Epidermal melanocyte (primary cell): Measurements from ENCODE around the gene PLD1.
"Not testable (repeated sequence)": the region's sequence is repeated elsewhere in the genome, so short reads cannot be mapped to it uniquely, and the experiment has no call there.

Source experiments
- DNase-seq: peaks from one replicate; pipeline ENCODE4 v3.0.0; 2011; ENCODE audit warnings: low spot score; ENCODE audit not compliant: insufficient read length

PLD1 gene, protein sequence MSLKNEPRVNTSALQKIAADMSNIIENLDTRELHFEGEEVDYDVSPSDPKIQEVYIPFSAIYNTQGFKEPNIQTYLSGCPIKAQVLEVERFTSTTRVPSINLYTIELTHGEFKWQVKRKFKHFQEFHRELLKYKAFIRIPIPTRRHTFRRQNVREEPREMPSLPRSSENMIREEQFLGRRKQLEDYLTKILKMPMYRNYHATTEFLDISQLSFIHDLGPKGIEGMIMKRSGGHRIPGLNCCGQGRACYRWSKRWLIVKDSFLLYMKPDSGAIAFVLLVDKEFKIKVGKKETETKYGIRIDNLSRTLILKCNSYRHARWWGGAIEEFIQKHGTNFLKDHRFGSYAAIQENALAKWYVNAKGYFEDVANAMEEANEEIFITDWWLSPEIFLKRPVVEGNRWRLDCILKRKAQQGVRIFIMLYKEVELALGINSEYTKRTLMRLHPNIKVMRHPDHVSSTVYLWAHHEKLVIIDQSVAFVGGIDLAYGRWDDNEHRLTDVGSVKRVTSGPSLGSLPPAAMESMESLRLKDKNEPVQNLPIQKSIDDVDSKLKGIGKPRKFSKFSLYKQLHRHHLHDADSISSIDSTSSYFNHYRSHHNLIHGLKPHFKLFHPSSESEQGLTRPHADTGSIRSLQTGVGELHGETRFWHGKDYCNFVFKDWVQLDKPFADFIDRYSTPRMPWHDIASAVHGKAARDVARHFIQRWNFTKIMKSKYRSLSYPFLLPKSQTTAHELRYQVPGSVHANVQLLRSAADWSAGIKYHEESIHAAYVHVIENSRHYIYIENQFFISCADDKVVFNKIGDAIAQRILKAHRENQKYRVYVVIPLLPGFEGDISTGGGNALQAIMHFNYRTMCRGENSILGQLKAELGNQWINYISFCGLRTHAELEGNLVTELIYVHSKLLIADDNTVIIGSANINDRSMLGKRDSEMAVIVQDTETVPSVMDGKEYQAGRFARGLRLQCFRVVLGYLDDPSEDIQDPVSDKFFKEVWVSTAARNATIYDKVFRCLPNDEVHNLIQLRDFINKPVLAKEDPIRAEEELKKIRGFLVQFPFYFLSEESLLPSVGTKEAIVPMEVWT

DNA sequence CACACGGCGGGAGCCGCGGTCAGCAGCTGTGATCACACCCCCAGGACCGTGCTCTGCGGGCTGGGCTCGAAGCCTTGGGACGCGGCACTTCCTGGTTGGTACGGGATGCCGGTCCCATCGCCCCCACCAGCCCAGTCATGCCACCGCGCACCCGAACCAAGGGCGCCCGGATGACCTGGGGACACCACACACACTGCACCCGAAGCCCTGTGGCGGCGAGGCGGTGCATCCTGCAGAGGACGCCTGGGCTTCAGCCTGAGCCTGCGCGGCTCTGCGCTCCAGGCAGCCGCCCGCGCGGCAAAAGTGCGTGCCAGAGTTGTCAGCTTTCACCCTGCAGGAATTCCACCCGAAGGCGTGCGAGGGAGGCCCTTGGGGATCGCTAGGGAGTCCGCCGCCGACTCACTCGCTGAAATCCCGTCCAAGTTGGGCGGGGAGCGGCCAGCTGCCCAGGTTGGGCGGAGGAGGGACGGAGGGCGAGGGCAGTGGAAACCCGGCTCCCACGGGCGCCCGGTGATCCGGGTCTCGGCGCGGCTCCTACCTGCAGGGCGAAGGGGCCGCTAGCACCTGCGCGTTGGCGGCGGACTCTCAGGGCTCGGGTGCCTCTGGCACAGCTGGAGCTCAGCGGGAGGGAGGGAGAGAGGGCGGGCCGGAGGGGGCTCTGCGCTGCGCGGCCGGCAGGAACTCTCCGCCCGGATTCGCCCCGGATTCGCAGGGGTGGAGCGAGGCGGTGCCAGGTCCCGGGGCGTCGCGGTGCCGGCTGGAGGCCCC lies at the start of gene PLD1:
TSS of gene PLD1 (minus strand) at position 623 of the 768 bp plus-strand sequence. CDS start 72,432 bp downstream, outside the sequence.
- peak; percentile 71 for DNase-seq

DNA sequence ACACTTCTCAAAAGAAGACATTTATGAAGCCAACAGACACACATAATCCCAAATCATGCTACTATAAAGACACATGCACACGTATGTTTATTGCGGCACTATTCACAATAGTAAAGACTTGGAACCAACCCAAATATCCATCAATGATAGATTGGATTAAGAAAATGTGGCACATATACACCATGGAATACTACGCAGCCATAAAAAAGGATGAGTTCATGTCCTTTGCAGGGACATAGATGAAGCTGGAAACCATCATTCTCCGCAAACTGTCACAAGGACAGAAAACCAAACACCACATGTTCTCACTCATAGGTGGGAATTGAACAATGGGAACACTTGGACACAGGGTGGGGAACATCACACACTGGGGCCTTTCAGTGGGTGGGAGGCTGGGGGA lies 48.5 kb upstream of the PLD1 start:
- not testable (repeated sequence) for DNase-seq

DNA sequence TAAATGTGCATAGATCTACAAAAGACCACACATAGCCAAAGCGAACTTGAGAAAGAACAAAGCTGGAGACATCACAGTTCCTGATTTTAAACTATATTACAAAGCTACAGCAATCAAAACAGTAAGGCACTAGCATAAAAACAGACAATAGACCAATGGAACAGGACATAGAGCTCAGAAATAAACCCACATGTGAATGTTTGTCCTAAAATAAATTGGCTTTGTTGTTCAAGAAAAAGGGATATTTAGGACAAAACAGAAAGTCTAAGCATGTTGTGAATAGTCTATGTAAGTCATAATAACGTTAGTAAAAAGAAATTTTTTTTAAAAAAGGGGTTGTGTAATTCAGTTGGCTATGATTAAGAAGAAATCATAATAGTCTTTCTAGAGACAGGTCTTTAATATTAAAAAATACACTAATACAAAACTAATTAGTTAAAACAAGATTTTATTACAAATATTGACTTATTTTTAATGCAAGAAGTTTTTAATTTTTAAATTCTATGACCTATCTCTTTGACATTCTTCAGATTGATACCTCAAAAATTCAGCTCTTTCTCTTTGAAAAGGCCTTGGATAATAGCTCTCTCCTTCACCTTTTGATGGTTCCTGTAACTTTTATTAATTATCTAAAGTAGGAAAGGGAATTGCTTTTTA lies 44.5 kb upstream of the PLD1 start:
- DNase-seq = no peak

DNA sequence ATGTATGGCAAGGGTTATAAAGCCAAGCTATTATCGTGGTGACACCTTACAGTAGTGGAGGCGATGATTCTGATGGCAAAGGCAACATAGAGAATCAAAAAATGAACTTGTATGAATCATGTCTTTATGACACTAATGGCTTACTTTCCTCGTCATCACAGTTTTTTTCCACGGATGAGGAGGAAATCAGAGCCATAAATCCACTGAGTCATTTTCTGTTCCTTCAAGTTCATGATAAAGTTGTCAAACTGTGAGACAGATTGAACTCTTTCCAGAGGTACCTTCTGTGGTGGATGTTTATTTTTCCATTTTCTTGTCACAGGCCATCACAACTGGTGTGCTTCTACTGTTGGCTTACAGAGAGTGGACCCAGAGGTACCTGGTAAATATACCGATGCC lies 41.4 kb upstream of the PLD1 start:
- no peak for DNase-seq

DNA sequence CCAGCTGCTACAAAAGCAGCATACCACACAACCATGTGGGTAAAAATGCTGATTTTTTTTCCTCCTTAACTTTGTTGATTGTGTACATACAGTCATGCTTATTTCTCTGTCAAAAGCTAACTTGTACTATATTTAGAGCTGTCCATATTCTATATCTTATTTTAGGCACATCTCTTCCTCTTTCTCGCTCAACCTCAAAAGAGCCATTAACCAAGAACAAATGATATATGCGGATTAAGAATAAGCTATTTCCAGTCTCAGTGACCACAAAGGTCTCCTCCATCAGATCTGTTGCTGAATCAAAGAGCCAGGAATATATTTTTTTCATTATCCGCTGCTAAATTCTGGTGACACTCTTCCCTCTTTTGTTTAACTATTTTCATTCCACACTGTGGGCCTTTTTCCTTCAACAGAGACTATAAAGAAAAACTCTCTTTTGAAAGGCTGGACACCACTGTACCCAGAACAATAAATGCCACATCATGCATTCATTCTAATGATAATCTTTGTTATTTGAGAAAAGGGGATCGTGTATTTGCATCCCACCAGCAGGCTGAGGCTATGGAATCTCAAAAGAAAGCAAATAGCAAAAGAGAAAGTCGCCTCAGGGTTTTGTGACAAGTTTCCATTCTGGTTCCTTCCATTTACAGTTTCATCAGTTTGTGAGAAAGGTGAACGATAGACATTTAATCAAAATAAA lies 40.8 kb upstream of the PLD1 start:
- DNase-seq = no peak

DNA sequence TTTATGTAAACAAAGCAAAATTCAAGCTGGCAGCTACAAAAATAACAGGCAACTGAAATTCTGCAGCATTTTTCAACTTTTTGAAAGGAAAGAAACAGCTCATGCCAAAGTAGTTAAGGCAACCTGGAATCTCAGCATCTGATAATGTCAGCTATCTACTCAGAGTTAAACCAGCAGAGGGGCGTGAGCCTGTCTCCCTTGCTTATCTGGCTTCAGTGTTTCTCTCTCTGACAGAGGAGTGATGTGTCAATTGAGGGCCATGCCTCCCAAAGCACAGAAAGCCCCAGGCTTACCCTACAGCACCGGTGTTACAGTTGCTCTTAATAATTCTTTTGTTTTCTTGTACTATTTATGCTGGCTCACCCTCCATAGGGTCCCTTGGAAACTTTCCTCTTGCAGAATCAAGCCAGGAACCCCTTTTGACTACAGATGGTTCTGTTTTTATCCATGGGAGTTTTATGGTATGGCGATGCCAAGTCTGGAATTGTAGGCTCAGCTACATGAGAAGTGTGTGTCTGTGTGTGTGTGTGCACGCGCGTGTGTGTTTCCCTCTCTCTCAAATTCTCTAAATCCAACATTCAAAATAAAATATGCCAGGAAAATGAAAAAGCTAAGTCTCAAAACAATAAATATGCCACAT lies 40.2 kb upstream of the PLD1 start:
- no peak for DNase-seq

DNA sequence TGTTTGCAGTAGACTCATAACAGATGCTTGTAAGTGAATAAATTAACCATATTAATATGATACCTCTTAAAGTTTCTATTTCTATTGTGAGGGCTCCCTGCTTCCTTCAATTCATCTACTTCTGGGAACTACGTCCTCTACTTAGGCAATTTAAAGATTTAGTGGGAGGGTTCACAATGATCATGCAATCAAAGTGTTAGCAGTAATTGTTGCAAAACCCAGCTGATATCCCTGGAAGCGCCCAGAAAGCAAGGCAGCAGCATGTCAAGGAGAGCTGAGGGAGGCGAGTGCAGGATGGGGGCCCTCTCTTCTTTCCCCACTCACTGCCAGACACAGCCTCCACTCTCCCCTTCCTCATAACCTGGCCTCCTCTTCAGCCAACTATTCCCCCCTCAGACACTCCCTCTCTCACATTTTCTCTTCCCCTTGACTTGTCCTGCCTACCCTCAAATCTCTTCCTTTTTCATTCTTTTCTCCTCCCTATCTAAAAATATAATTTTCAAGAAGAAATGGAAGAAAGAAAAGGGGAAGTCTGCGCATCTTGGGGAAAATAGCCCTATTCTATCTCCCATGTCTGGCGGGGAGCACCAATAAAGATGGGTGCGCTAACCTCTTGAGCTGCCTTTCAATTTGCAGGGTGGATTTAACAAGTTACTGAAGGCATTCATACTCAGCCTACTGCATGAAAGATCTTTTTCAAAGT lies 39.5 kb upstream of the PLD1 start:
- DNase-seq = no peak

DNA sequence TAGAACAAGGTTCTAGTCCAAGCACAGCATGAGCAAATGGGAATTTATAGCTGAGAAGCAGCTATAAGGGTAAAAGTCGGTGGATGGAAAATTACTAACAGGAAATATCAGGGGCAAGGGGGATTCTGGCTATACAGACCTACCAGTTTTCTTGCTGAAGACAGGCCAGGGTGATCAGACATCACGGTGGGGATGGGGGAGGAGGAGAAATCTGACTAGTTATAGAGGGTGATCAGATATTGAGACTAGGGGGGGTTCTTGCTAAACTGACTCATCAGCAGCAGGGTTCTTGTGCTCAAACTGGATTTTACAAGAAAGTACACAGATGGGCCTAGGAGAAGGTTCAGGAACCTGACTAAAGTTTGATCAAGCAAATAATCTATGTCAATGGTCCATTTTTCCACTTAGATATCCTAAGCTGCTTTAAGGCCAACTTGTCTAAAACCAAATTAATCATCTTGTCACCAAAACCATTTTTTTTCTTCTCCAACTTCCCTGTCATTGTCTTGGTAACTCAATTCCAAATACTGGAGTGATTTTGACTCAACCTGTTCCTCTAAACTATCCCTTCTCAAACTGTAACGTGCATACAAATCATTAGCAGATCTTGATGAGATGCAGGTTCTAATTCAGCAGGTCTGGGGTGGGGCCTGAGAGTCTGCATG lies 37.4 kb upstream of the PLD1 start:
- DNase-seq = no peak

DNA sequence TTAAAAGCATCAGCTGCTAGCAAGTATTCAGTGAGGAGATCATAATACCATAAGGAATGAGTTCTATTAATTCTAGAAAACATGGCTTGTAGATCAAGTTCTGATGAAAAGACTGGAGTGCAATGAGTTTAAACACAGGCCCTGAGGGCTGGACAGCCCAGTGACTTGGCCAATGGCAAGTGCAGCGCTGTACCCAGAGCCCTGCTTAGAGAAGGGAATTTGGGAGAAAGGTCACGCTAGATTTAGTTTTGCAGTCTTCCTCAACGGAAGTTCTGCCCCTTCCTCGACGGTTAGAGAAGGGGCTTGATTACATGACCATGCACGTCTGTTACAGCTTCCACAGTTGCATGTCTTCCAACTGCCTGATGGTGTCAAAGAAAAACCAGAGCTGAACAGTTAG lies 36.9 kb upstream of the PLD1 start:
- no peak for DNase-seq

DNA sequence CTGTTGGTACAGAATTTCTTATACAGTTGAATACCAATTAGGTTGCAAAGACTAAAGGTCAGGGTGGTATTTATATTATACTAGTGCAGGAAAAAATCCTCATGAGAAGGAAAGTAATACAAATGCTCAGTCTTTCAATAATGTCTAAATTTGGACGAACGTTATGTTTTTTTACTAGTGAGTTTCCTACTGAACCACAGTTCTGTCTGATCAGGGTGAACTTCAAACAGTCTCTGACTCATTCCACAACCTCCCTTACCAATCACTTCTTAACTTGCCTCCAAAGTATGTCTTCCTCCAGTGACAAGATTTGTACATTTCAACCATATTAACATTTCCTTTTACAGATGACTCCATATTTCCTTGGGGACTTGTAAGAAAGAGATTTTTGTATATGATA lies 36.3 kb upstream of the PLD1 start:
- DNase-seq = no peak

DNA sequence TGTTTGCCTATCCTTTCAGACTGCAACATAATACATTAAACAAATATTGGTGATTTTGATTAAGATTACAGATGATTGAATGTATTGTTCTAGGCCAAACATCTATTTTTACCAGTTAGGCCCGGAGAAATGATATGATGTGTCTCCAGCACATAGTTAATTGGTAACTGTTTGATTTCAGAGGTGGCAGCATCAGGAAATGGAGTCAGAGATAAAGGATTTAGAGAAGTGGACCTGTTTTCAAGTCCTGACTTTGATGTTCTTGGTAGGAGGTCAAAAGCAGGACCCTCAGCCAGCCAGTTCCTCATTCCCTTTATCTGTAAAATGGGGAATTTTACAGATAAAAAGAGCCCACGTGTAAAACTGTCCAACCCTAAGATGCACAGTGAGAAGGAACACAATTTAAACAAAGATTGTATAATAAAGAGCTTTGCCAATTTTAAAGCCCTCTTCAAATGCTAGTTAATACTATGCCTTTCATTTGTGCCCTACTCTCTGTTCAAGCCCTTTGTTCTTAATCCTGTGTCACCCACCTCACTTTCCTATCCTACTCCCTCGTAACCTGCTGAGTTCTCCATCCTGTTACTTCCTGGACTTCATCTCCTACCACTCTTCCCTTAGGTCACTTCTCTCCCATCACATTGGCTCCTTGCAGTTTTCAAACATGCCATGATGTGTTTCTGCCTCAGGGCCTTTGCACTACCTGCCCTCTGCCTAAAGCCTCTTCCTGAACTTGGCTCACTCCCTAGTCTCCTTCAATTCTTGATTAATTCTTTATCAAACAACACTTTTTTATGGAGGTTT lies 35.4 kb upstream of the PLD1 start:
- no peak for DNase-seq

DNA sequence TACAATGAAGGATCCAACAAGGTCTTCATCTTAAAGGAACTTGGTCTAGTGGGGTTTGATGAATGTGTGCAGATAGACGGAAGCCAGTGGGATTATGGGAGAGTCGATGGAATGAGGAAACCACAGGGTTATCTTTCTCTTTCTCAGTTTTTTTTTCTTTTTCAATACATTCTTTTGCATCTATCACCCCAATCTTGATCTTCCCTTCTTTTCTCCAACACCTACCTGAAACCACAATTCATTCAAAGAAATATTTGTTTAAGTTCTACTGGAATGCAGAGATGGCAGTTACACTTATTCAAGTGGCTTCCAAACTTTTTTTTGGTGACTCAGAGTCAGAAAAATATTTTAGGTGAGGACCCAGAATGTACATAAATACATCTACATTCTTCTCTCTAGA lies 34.6 kb upstream of the PLD1 start:
- no peak for DNase-seq

DNA sequence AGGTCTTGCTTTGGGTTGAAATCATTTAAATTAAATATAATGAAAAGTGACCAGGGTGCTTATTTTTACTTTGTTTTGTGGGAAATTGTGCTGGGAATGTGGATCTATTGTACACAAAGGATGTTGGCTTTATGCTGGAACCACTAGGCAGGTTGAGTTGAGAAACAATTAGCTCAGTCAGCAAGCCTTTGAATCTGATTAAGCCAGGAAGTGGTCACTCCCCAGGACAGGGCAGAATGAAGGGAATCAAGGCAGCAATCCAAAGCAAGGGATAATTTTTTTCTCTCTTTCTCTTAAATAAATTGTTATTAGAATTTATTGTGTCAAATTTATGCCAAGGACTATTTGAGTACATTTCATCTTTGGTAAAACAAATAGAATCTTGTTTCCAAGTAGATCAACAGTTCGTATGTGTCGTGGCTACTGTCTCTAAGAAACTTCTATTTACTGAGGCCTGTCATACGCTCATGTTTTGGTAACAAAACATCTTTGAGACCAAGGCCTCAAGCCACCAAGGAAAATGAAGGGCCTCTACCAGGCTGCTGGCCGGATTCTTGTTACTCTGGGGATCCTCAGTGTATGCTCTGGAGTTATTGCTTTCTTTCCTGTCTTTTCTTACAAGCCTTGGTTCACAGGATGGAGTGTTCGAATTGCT lies 32.7 kb upstream of the PLD1 start, which contains the start of gene TMEM212:
TSS of gene TMEM212 (plus strand) at position 486 of the 655 bp plus-strand sequence. CDS start at position 521, 35 bp downstream.
- no peak for DNase-seq

DNA sequence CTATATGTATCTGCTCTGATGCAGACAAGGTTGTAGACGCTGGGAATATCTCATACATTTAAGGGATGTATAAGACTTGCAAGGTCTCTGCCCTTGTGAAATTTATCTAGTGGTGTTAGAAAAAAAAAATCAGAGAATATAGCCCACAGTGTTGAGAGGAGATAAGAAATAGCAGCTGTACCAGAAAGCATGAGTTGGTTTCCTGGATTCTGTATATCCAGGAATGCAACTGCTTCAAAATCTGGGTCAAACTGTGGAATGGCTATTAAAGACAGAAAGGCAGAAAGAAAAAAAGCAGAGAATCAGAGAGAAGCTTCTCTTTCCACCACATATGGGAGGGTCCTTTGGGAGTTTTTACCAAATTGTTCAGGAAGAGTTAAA lies 31.3 kb upstream of the PLD1 start:
- no peak for DNase-seq

DNA sequence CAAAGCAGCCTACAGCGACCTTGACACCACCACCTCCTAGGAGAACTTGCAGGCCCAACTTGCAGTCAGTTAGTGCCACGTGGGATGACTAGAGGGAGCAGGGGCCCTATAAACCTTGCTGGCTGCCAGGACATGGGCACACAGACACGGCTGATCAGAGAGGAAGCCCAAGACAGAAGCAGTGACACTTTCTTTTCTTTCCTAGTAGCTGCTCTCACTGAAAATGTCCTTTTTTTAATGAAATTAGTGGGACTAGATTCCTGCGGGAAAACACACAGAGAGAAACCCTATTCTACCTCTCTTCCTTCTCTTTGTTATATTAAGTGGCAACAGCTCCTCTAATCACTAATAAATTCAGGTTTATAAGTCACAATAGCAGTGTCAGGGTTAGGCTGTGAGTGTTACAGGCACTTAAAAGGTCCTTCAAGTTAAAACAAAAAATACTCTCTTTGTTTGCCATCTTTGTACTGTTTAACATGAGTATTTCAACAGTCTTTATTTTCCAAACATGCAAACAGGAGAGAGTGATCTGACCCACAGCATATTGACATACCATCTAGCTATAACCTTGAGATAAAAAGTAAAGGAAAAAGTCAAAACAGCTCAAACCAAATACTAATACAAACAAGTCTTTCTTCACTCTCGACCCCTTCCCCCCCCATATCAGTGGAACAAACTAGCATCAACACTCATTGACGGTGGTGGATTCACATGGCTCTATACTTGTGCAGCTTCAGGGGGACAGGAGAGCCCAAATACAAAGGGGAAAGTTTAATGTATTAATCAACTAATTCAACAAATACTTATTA lies 30.7 kb upstream of the PLD1 start:
- no peak for DNase-seq

DNA sequence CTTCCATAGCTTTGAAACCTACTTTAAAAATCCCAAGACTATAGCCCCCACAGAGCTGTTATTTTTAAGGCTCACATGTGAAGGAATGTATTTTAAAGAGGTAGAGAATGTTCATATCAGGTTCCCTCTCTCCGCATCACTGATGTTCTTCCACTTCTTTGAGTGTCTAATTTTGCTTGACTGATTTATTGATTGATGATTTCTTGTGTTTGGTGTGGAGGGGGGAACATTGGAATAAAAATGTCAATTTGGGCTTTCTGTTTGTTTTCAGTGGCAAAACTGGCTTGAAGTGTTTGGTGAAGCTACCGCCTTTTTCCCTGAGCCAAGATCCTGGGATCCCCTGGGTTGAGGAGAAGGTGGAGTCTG lies 30.1 kb upstream of the PLD1 start:
- DNase-seq = no peak
